Subcutaneous adipose tissue (tissue), 4 donors: ENCODE results near the gene DMRT1. TPM values are rescaled to one million over a fixed set of nuclear protein-coding genes. Genes with fewer than 3 reads are reported as not detected.

Experiments used
- CTCF ChIP-seq: fragments of 450-650 bp; IDR thresholded peaks from one replicate; pipeline ENCODE4 v1.5.1; 2016; ENCODE audit warnings: low read depth, mild to moderate bottlenecking, control low read depth, antibody characterized with exemption, moderate library complexity
- total RNA-seq, 4 donors: library from RNA; depleted of rRNA; stranded (reverse); fragments of >200 nt; gene quantifications; one replicate each; pipeline ENCODE4 v1.1.0, GENCODE V29; 2016

Gene DMRT1
- total RNA-seq, 4 donors from 2014 or later, result not detected

- TF ChIP-seq CTCF, result no peak
These were observed 85.5 kb downstream of the DMRT1 start for GRCh38 chr9:926976-927375.

- TF ChIP-seq CTCF, result no peak
These were observed 87.0 kb downstream of the DMRT1 start for GRCh38 chr9:928363-929042.

- TF ChIP-seq CTCF, result no peak
These were observed 88.2 kb downstream of the DMRT1 start for GRCh38 chr9:929719-930118.

- no peak for TF ChIP-seq CTCF
These were observed 91.9 kb downstream of the DMRT1 start for GRCh38 chr9:933356-933755.

- TF ChIP-seq CTCF, result no peak
These were observed 94.0 kb downstream of the DMRT1 start for GRCh38 chr9:935348-935965.

GRCh38 chr9:942805-943580 lies 101.5 kb downstream of the DMRT1 start:
- TF ChIP-seq CTCF, result no peak

- TF ChIP-seq CTCF, result no peak
These were observed 106.5 kb downstream of the DMRT1 start for GRCh38 chr9:947985-948384.
